ENCODE data around the gene ILDR1.

DNA sequence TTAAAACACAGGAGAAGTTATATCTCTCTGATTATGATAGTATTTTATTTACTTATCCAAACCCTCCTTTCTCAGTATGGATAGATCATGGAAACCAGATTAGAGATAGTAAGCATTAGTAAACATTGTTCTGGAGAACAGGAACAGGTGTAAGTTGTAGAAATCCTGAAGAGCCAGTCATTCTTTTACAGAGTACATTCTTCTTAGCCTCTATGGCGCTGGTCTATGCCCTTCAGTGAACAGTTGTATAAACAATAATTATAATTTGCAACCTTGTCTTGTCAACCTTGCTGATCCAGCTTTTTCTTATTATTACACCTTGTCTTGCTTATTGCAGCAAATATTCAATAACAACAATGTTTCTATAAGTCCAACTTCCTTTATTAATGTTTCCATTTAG, 80.5 kb downstream of the ILDR1 start:
- TF ChIP-seq, protein P1, sequence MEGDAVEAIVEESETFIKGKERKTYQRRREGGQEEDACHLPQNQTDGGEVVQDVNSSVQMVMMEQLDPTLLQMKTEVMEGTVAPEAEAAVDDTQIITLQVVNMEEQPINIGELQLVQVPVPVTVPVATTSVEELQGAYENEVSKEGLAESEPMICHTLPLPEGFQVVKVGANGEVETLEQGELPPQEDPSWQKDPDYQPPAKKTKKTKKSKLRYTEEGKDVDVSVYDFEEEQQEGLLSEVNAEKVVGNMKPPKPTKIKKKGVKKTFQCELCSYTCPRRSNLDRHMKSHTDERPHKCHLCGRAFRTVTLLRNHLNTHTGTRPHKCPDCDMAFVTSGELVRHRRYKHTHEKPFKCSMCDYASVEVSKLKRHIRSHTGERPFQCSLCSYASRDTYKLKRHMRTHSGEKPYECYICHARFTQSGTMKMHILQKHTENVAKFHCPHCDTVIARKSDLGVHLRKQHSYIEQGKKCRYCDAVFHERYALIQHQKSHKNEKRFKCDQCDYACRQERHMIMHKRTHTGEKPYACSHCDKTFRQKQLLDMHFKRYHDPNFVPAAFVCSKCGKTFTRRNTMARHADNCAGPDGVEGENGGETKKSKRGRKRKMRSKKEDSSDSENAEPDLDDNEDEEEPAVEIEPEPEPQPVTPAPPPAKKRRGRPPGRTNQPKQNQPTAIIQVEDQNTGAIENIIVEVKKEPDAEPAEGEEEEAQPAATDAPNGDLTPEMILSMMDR (IDR thresholded peaks at IDR 0.05): no peak
- TF ChIP-seq EP300 (IDR thresholded peaks at IDR 0.05) (no peak), POLR2A (IDR thresholded peaks at IDR 0.05) (no peak)
